ENCODE data around the gene ZC3H18.
"Not testable (repeated sequence)": the region's sequence is repeated elsewhere in the genome, so short reads cannot be mapped to it uniquely, and the experiment has no call there.

Gene ZC3H18

GRCh38 chr16:88656291-88656980 lies 86.2 kb downstream of the ZC3H18 start:
- no peak for DNase-seq

GRCh38 chr16:88657371-88657770 lies 87.2 kb downstream of the ZC3H18 start:
- no peak for DNase-seq

GRCh38 chr16:88658714-88659113 lies 88.5 kb downstream of the ZC3H18 start:
- no peak for DNase-seq

- no peak for DNase-seq
These were observed 89.0 kb downstream of the ZC3H18 start for GRCh38 chr16:88659160-88659559.

- DNase-seq, result no peak
These were observed 91.3 kb downstream of the ZC3H18 start for GRCh38 chr16:88661468-88661867.

- DNase-seq, result no peak
These were observed 92.1 kb downstream of the ZC3H18 start for GRCh38 chr16:88662222-88662842.

GRCh38 chr16:88662843-88663606 lies 92.8 kb downstream of the ZC3H18 start, which contains the start of gene MVD:
Gene MVD (minus strand): TSS chr16:88663091. CDS start chr16:88663080, 11 bp downstream.
- peak; percentile 98 to 99 for DNase-seq

GRCh38 chr16:88665148-88665547 lies 94.9 kb downstream of the ZC3H18 start:
- DNase-seq, result no peak

- no peak for DNase-seq
These were observed 95.4 kb downstream of the ZC3H18 start for GRCh38 chr16:88665570-88665969.

- no peak for DNase-seq
These were observed 97.3 kb downstream of the ZC3H18 start for GRCh38 chr16:88667461-88667860.

GRCh38 chr16:88669493-88669892 lies 99.3 kb downstream of the ZC3H18 start:
- DNase-seq, result not testable (repeated sequence)

GRCh38 chr16:88669980-88670379 lies 99.8 kb downstream of the ZC3H18 start:
- no peak for DNase-seq

- no peak for DNase-seq
These were observed 101.6 kb downstream of the ZC3H18 start for GRCh38 chr16:88671806-88672205.

- no peak for DNase-seq
These were observed 102.6 kb downstream of the ZC3H18 start for GRCh38 chr16:88672776-88673175.

- DNase-seq, result no peak
These were observed 103.6 kb downstream of the ZC3H18 start for GRCh38 chr16:88673716-88674379.

- no peak for DNase-seq
These were observed 106.5 kb downstream of the ZC3H18 start for GRCh38 chr16:88676502-88677242.

- no peak for DNase-seq
These were observed 107.5 kb downstream of the ZC3H18 start for GRCh38 chr16:88677721-88678120.

- no peak for DNase-seq
These were observed 108.2 kb downstream of the ZC3H18 start for GRCh38 chr16:88678224-88678979.

- DNase-seq, result no peak
These were observed 110.4 kb downstream of the ZC3H18 start for GRCh38 chr16:88680554-88681083.

- DNase-seq, result no peak
These were observed 111.0 kb downstream of the ZC3H18 start for GRCh38 chr16:88681084-88681680.
